ENCODE measurements around the gene AKAP6.

Gene AKAP6

GRCh38 chr14:32620724-32621123, 291.6 kb downstream of the AKAP6 start:
- no peaks in the 10 kb centered on the region for H3K9me2 ChIP-seq (ENCODE audit: low read depth, low read length)
- no peaks in the 10 kb centered on the region for H3K9me3 ChIP-seq (ENCODE audit: low read length)
- H3K79me2 ChIP-seq (ENCODE audit: insufficient read depth, low read length): no peaks in the 10 kb centered on the region
- no peak overlapping the region for H3K4me2 ChIP-seq (ENCODE audit: low read length)
- no peak overlapping the region for H3K27ac ChIP-seq (ENCODE audit: low read depth, low read length, poor library complexity, severe bottlenecking)
- no peaks in the 10 kb centered on the region for H3K36me3 ChIP-seq (ENCODE audit: insufficient read depth, low read length)
- no peak overlapping the region for H3K4me3 ChIP-seq (ENCODE audit: low read depth, low read length, poor library complexity, severe bottlenecking)
- H4K20me1 ChIP-seq (ENCODE audit: insufficient read depth, low read length): no peaks in the 10 kb centered on the region
- TF ChIP-seq, protein P1, sequence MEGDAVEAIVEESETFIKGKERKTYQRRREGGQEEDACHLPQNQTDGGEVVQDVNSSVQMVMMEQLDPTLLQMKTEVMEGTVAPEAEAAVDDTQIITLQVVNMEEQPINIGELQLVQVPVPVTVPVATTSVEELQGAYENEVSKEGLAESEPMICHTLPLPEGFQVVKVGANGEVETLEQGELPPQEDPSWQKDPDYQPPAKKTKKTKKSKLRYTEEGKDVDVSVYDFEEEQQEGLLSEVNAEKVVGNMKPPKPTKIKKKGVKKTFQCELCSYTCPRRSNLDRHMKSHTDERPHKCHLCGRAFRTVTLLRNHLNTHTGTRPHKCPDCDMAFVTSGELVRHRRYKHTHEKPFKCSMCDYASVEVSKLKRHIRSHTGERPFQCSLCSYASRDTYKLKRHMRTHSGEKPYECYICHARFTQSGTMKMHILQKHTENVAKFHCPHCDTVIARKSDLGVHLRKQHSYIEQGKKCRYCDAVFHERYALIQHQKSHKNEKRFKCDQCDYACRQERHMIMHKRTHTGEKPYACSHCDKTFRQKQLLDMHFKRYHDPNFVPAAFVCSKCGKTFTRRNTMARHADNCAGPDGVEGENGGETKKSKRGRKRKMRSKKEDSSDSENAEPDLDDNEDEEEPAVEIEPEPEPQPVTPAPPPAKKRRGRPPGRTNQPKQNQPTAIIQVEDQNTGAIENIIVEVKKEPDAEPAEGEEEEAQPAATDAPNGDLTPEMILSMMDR (IDR thresholded peaks at IDR 0.05; ENCODE audit: low read length): no peak
- no peak for TF ChIP-seq EZH2 (IDR thresholded peaks at IDR 0.05; ENCODE audit: borderline replicate concordance, low read length)
- H2AFZ ChIP-seq (ENCODE audit: low read length): no peak overlapping the region
- H3F3A ChIP-seq (ENCODE audit: insufficient read depth, low read length): no peaks in the 10 kb centered on the region
- H3K9ac ChIP-seq (ENCODE audit: low read length): no peak overlapping the region
- no peaks in the 10 kb centered on the region for H3K27me3 ChIP-seq (ENCODE audit: insufficient read depth, low read length)
- H3K4me1 ChIP-seq (ENCODE audit: insufficient read depth, low read length, severe bottlenecking): no peaks in the 10 kb centered on the region

GRCh38 chr14:32621585-32621984, 292.5 kb downstream of the AKAP6 start:
- Histone ChIP-seq H3F3A (ENCODE audit: insufficient read depth, low read length) (no peaks in the 10 kb centered on the region), H3K9ac (ENCODE audit: low read length) (no peak overlapping the region), H3K79me2 (ENCODE audit: insufficient read depth, low read length) (no peaks in the 10 kb centered on the region), H3K4me2 (ENCODE audit: low read length) (no peak overlapping the region), H2AFZ (ENCODE audit: low read length) (no peak overlapping the region), H4K20me1 (ENCODE audit: insufficient read depth, low read length) (no peaks in the 10 kb centered on the region), H3K27me3 (ENCODE audit: insufficient read depth, low read length) (no peaks in the 10 kb centered on the region), H3K36me3 (ENCODE audit: insufficient read depth, low read length) (no peaks in the 10 kb centered on the region), H3K4me3 (ENCODE audit: low read depth, low read length, poor library complexity, severe bottlenecking) (no peak overlapping the region), H3K9me2 (ENCODE audit: low read depth, low read length) (no peaks in the 10 kb centered on the region), H3K9me3 (ENCODE audit: low read length) (no peaks in the 10 kb centered on the region), H3K4me1 (ENCODE audit: insufficient read depth, low read length, severe bottlenecking) (no peaks in the 10 kb centered on the region), H3K27ac (ENCODE audit: low read depth, low read length, poor library complexity, severe bottlenecking) (no peak overlapping the region)
- TF ChIP-seq EZH2 (IDR thresholded peaks at IDR 0.05; ENCODE audit: borderline replicate concordance, low read length): no peak
- TF ChIP-seq, protein P1 (IDR thresholded peaks at IDR 0.05; ENCODE audit: low read length): no peak

- H3K36me3 ChIP-seq (ENCODE audit: insufficient read depth, low read length): no peaks in the 10 kb centered on the region
- no peaks in the 10 kb centered on the region for H4K20me1 ChIP-seq (ENCODE audit: insufficient read depth, low read length)
- H3K79me2 ChIP-seq (ENCODE audit: insufficient read depth, low read length): no peaks in the 10 kb centered on the region
- H3F3A ChIP-seq (ENCODE audit: insufficient read depth, low read length): no peaks in the 10 kb centered on the region
- H3K4me2 ChIP-seq (ENCODE audit: low read length): no peak overlapping the region
- TF ChIP-seq, protein P1 (IDR thresholded peaks at IDR 0.05; ENCODE audit: low read length): no peak
- TF ChIP-seq EZH2 (IDR thresholded peaks at IDR 0.05; ENCODE audit: borderline replicate concordance, low read length): no peak
- no peak overlapping the region for H2AFZ ChIP-seq (ENCODE audit: low read length)
- no peaks in the 10 kb centered on the region for H3K4me1 ChIP-seq (ENCODE audit: insufficient read depth, low read length, severe bottlenecking)
- no peak overlapping the region for H3K4me3 ChIP-seq (ENCODE audit: low read depth, low read length, poor library complexity, severe bottlenecking)
- no peaks in the 10 kb centered on the region for H3K27me3 ChIP-seq (ENCODE audit: insufficient read depth, low read length)
- no peaks in the 10 kb centered on the region for H3K9me3 ChIP-seq (ENCODE audit: low read length)
- no peaks in the 10 kb centered on the region for H3K9me2 ChIP-seq (ENCODE audit: low read depth, low read length)
- no peak overlapping the region for H3K27ac ChIP-seq (ENCODE audit: low read depth, low read length, poor library complexity, severe bottlenecking)
- H3K9ac ChIP-seq (ENCODE audit: low read length): no peak overlapping the region
These were observed 293.6 kb downstream of the AKAP6 start for GRCh38 chr14:32622742-32623141.
